Cardiac muscle cell (in vitro differentiated cells and primary cell): ENCODE measurements around the gene AKR1C1. TPM values are rescaled to one million over a fixed set of nuclear protein-coding genes. Genes with fewer than 3 reads are reported as not detected.

ENCODE experiments used
- polyA plus RNA-seq: library from polyadenylated mRNA; unstranded; fragments of >200 nt; fragmentation: Nextera tagmentation; extraction: Ambion mirVana; gene quantifications from 2 replicates; pipeline ENCODE4 v1.2.1, GENCODE V29; 2016
- total RNA-seq: library from RNA; depleted of rRNA; stranded (reverse); fragments of >200 nt; gene quantifications from 2 replicates; pipeline ENCODE4 v1.2.3, GENCODE V29; 2016

AKR1C1 gene
- total and polyA plus RNA-seq, 2 experiments from 2014 or later = 16.2 to 22.5 TPM

Other genes starting within 250 kb of the AKR1C1 start
- 1.8 and 6.6 TPM in 2 replicates for gene AKR1E2, start 137.2 kb upstream of the AKR1C1 start, total RNA-seq
- 0.68 and 3.3 TPM in 2 replicates for gene AKR1E2, start 137.2 kb upstream of the AKR1C1 start, polyA plus RNA-seq
- 0.39 and 1.0 TPM in 2 replicates for gene AKR1C2, start 40.4 kb downstream of the AKR1C1 start, total RNA-seq
- gene AKR1C2, start 40.4 kb downstream of the AKR1C1 start, polyA plus RNA-seq = 4.7 and 7.1 TPM in 2 replicates
- gene AKR1C3, start 131.0 kb downstream of the AKR1C1 start, total RNA-seq = 3.0 and 7.7 TPM in 2 replicates
- gene AKR1C3, start 131.0 kb downstream of the AKR1C1 start, polyA plus RNA-seq = 6.8 and 8.6 TPM in 2 replicates
- gene AKR1C8, start 221.7 kb downstream of the AKR1C1 start, total RNA-seq = not detected in 2 replicates
- not detected in 2 replicates for gene AKR1C8, start 221.7 kb downstream of the AKR1C1 start, polyA plus RNA-seq
- not detected in 2 replicates for gene AKR1C4, start 233.4 kb downstream of the AKR1C1 start, total RNA-seq
- not detected in 2 replicates for gene AKR1C4, start 233.4 kb downstream of the AKR1C1 start, polyA plus RNA-seq